Measurements from ENCODE around the gene TAF5L.
A peak's percentile ranks its signal among the peaks of the same experiment; 100 is the strongest.

The TAF5L gene

DNA sequence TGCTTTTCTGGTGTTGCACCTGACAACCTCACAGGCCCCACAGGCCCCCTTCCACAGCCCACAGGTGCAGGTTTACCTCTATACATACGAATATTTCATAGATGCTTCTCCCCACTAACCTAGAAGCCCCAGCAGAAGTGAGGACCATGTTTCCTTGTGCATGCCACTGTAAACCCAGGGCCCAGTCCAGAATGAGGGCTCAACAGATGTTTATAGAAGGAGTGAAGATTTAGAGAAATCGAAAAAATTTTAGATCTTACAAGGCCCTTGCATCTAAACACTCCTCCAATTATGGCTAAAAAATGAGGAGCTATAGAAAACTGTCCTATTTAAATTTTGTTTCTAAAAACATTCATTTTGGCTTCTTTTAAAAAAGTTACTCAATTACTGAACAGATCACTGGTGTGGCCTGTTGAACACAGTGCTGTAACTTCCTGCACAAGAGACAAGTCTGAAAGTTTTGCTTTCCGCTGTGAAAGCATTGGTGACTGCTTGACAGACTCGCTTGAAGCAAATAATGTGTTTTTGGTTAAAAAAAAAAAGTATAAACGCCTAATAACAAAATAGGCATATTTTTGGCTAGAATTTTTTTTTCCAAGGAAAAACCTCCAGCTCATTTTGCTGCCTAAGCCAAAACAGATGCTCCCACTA is 68.6 kb downstream of the TAF5L start:
- Mint-ChIP-seq H3K4me3 (peak overlapping the region; percentile 85 to 91 (median 90)), H3K27me3 (ENCODE audit: low read depth) (peaks cover 6% of the 10 kb centered on the region), H3K4me1 (peaks cover 25% of the 10 kb centered on the region), H3K36me3 (ENCODE audit: low read depth) (no peaks in the 10 kb centered on the region), H3K9me3 (no peaks in the 10 kb centered on the region), H3K27ac (peak overlapping the region; percentile 17 to 83 (median 80))
- TF ChIP-seq, protein P1, sequence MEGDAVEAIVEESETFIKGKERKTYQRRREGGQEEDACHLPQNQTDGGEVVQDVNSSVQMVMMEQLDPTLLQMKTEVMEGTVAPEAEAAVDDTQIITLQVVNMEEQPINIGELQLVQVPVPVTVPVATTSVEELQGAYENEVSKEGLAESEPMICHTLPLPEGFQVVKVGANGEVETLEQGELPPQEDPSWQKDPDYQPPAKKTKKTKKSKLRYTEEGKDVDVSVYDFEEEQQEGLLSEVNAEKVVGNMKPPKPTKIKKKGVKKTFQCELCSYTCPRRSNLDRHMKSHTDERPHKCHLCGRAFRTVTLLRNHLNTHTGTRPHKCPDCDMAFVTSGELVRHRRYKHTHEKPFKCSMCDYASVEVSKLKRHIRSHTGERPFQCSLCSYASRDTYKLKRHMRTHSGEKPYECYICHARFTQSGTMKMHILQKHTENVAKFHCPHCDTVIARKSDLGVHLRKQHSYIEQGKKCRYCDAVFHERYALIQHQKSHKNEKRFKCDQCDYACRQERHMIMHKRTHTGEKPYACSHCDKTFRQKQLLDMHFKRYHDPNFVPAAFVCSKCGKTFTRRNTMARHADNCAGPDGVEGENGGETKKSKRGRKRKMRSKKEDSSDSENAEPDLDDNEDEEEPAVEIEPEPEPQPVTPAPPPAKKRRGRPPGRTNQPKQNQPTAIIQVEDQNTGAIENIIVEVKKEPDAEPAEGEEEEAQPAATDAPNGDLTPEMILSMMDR (IDR thresholded peaks at IDR 0.05; ENCODE audit: unreplicated experiment in 3 of 3): no peak

DNA sequence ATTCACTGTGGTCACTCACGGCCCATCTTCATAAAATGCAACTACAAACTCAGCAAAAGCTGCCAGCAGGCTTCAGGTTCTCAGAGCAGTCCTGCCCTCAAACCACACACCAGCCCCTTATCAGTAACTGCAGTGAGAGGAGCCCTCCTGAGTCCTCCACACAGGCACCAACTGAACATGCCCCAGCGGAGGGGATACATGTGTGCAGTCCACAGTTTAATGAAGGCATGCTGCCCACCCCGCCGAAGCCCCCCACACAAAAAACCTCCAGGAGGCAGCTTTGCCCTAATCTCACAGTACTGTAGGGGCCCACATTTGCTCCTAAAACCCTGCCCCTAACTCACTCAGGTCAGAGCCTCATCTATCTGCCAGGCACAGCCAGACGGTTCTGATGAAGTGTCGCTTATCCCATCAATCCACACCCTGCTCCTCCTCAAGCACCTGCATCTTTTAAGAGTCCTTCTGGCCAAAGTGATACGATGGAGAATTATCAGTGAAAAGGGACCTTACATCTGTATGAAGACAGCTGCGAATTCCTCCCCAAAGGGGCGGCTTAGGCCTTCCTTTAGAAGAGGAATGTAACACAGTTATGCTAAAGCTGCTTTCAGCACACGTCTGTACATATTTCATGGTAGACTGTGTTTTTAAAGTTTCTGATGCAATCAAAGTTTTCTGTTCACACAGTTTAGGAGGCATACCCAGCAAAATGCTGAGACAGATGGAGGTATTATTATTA is 70.9 kb downstream of the TAF5L start:
- Mint-ChIP-seq H3K27me3 (ENCODE audit: low read depth) (peaks cover 6% of the 10 kb centered on the region), H3K4me3 (peak overlapping the region; percentile 29 to 71 (median 47)), H3K27ac (no peak overlapping the region), H3K36me3 (ENCODE audit: low read depth) (no peaks in the 10 kb centered on the region), H3K4me1 (peaks cover 25% of the 10 kb centered on the region), H3K9me3 (no peaks in the 10 kb centered on the region)
- TF ChIP-seq, protein P1 (IDR thresholded peaks at IDR 0.05; ENCODE audit: unreplicated experiment in 3 of 3): no peak

GRCh38 chr1:229553621-229554130 is 72.2 kb downstream of the TAF5L start:
- Mint-ChIP-seq H3K36me3 (ENCODE audit: low read depth) (peaks cover 3% of the 10 kb centered on the region), H3K4me1 (peaks cover 25% of the 10 kb centered on the region), H3K4me3 (peak overlapping the region in 1 of 3 experiments; percentile 43), H3K27me3 (ENCODE audit: low read depth) (no peaks in the 10 kb centered on the region), H3K27ac (no peak overlapping the region), H3K9me3 (no peaks in the 10 kb centered on the region)
- TF ChIP-seq, protein P1 (IDR thresholded peaks at IDR 0.05; ENCODE audit: unreplicated experiment in 3 of 3): no peak

GRCh38 chr1:229552732-229553131 is 73.2 kb downstream of the TAF5L start:
- no peaks in the 10 kb centered on the region for H3K27me3 Mint-ChIP-seq (ENCODE audit: low read depth)
- H3K4me3 Mint-ChIP-seq: no peak overlapping the region
- TF ChIP-seq, protein P1 (IDR thresholded peaks at IDR 0.05; ENCODE audit: unreplicated experiment in 3 of 3): no peak
- no peaks in the 10 kb centered on the region for H3K9me3 Mint-ChIP-seq
- H3K27ac Mint-ChIP-seq: no peak overlapping the region
- peaks cover 25% of the 10 kb centered on the region for H3K4me1 Mint-ChIP-seq
- H3K36me3 Mint-ChIP-seq (ENCODE audit: low read depth): peaks cover 7% of the 10 kb centered on the region

- TF ChIP-seq, protein P1 (IDR thresholded peaks at IDR 0.05; ENCODE audit: unreplicated experiment in 3 of 3): no peak
Observed at GRCh38 chr1:229550812-229551567, 74.9 kb downstream of the TAF5L start.

More at GRCh38 chr1:229550812-229551567, 74.9 kb downstream of the TAF5L start:
- H3K36me3 Mint-ChIP-seq (ENCODE audit: low read depth): peaks cover 16% of the 10 kb centered on the region
- peaks cover 12% of the 10 kb centered on the region for H3K4me1 Mint-ChIP-seq
- no peak overlapping the region for H3K27ac Mint-ChIP-seq
- H3K9me3 Mint-ChIP-seq: no peaks in the 10 kb centered on the region
- no peak overlapping the region for H3K4me3 Mint-ChIP-seq
- H3K27me3 Mint-ChIP-seq (ENCODE audit: low read depth): no peaks in the 10 kb centered on the region
